ENCODE data around the gene PGAP1.

GRCh38 chr2:196801674-196802261 lies 124.7 kb downstream of the PGAP1 start:
- TF ChIP-seq POLR2A (IDR thresholded peaks at IDR 0.05) (no peak), CTCF (IDR thresholded peaks at IDR 0.05) (no peak)

All from breast epithelium (tissue), 3 donors.